Heart left ventricle (tissue), 16 donors: ENCODE measurements around the gene AHCTF1. TPM values are rescaled to one million over a fixed set of nuclear protein-coding genes. Genes with fewer than 3 reads are reported as not detected.
A peak's percentile ranks its signal among the peaks of the same experiment; 100 is the strongest.

Source experiments
- ATAC-seq, 4 donors: fragments of 200-7000 bp; cut with Tn5 transposase; one replicate each; pipeline ENCODE4 v1.9.1; 2020 to 2022; ENCODE audit warnings: moderate library complexity in 4 of 4, mild to moderate bottlenecking in 3 of 4, moderate number of reproducible peaks in 1 of 4
- DNase-seq, 5 donors: peaks; one replicate each; pipeline ENCODE4 v3.0.0-alpha.2; 2020
- H3K27ac ChIP-seq, 12 donors: fragments of 200-600 bp; sonication (generic) in 4 of 12; one replicate each; pipeline versions ENCODE4 v1.5.0 to v1.8.0; 2016 to 2022; ENCODE audit warnings: mild to moderate bottlenecking in 2 of 12
- H3K27me3 ChIP-seq, 9 donors: fragments of 200-600 bp; sonication (generic) in 2 of 9; one replicate each; pipeline versions ENCODE4 v1.5.1 to v1.8.0; 2016 to 2022; ENCODE audit warnings: mild to moderate bottlenecking in 3 of 9
- H3K36me3 ChIP-seq, 9 donors: fragments of 200-600 bp; sonication (generic) in 2 of 9; one replicate each; pipeline versions ENCODE4 v1.5.0 to v1.8.0; 2018 to 2022; ENCODE audit warnings: mild to moderate bottlenecking in 2 of 9
- H3K4me1 ChIP-seq, 12 donors: fragments of 200-600 bp; sonication (generic) in 4 of 12; one replicate each; pipeline versions ENCODE4 v1.5.0 to v1.8.0; 2016 to 2022; ENCODE audit warnings: mild to moderate bottlenecking in 3 of 12
- H3K4me3 ChIP-seq, 12 donors: fragments of 200-600 bp; sonication (generic) in 4 of 12; one replicate each; pipeline versions ENCODE4 v1.5.0 to v1.8.0; 2017 to 2022; ENCODE audit warnings: mild to moderate bottlenecking in 9 of 12, moderate library complexity in 4 of 12
- H3K9me3 ChIP-seq, 12 donors: fragments of 200-600 bp; sonication (generic) in 4 of 12; one replicate each; pipeline versions ENCODE4 v1.5.0 to v1.8.0; 2016 to 2022; ENCODE audit warnings: mild to moderate bottlenecking in 1 of 12
- POLR2A ChIP-seq, 2 donors: fragments of 450-650 bp; IDR thresholded peaks; one replicate each; pipeline ENCODE4 v1.6.1; 2017; ENCODE audit warnings: antibody characterized with exemption in 2 of 2, mild to moderate bottlenecking in 2 of 2, moderate library complexity in 2 of 2
- WGBS, 4 donors: extraction: QIAGEN DNeasy Blood & Tissue Kit in 2 of 4; methylation state at CpG; one replicate each; pipeline versions ENCODE4 v1.1.5 to v1.1.7; 2013 to 2018; 5-methylcytosine and 5-hydroxymethylcytosine counted together
- intact Hi-C, 10 donors: fragments of 100-400 bp; cut with DNase I; formaldehyde crosslinking; loops; one replicate each; pipeline versions ENCODE4 v1.11.1 to v1.14.2; 2022
- polyA plus RNA-seq, 2 donors: library from polyadenylated mRNA; stranded (reverse); fragments of 200-250 nt; gene quantifications; one replicate each; pipeline ENCODE4 v1.2.3, GENCODE V29; 2013
- total RNA-seq, 9 donors: library from RNA; depleted of rRNA in 2 of 9; stranded (reverse); fragments of >200 nt in 2 of 9; fragmentation: NEBNext Ultra II Directional in 3 of 9; extraction: Animal tissue kit (Norgen Biotek cat#: 25700) in 3 of 9; gene quantifications; one replicate each; pipeline versions ENCODE4 v1.1.0 to v1.2.4, GENCODE V29; 2016 to 2023
- TF ChIP-seq, protein P1 (sequence below), 12 donors: fragments of 200-600 bp; sonication (generic) in 4 of 12; IDR thresholded peaks; one replicate each; pipeline versions ENCODE4 v1.5.0 to v1.8.0; 2018 to 2022; ENCODE audit warnings: antibody characterized with exemption in 12 of 12, mild to moderate bottlenecking in 5 of 12
- donor health status: ischemic (EF 13 %, LVEDD 7.1; RV severe dilation, severe dysfunction).
- donor health status: healthy with polysubstance abuse.
- donor health status: DM: no; HTN: yes; CAD: no.
- donor health status: DM: no; HTN: no; CAD: no.
- donor health status: ischemic (EF 25% LVEDD 6.9; RV normal size, moderate dysfunction).
- donor health status: ischemic (EF 25% LVEDD 5.7; RV mildly dilated, moderate dysfunction).
- donor health status: healthy.
- donor health status: DM: yes; HTN: yes; CAD: no.
- donor health status: ischemic (EF 35%, LVEDD 5.7; RV mildly dilated, moderate dysfunction).
- donor health status: nonischemic (EF 11% LVEDD 7.7; RV severe dilation, severe dysfunction).
- donor health status: DM: yes; HTN: yes; CAD: no.
- donor health status: PGD.
- donor health status: ischemic (EF 29% LVEDD 5.4; RV normal size, mild dysfunction).
- donor health status: nonischemic (EF 23%, LVEDD 6.1; RV moderate dilation, normal function).

The AHCTF1 gene
- total and polyA plus RNA-seq, 11 donors: 6.3 to 39.7 (median 19.4) TPM

DNA sequence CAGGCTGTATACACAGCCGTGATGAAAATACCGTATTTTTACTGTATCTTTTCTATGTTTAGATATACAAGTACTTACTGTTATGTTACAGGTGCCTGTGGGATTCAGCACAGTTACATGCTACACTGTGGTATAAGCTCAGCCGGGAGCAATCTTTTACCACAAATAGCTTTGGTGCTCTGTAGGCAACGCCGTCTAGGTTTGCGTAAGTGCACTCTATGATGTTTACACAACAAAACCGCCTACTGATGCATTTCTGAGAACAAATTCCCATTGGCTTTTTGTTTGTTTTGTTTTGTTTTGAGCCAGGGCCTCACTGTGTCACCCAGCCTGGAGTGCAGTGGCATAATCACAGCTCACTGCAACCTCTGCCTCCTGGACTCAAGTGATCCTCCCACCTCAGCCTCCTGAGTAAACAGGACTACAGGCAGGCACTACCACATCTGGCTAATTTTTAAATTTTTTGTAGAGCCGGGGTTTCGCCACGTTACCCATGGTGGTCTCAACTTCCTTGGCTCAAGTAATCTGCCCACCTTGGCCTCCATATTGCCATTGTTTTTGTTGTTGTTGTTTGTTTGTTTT, 126.5 kb downstream of the AHCTF1 start:
- ATAC-seq: no peak
- intact Hi-C loops: no loop called here
- Histone ChIP-seq H3K36me3 (no peaks in the 10 kb centered on the region), H3K4me3 (no peak overlapping the region), H3K9me3 (no peaks in the 10 kb centered on the region), H3K27me3 (no peaks in the 10 kb centered on the region), H3K27ac (no peak overlapping the region), H3K4me1 (peaks cover 0 to 7% (median 0%) of the 10 kb centered on the region in 12 donors)
- TF ChIP-seq, protein P1, sequence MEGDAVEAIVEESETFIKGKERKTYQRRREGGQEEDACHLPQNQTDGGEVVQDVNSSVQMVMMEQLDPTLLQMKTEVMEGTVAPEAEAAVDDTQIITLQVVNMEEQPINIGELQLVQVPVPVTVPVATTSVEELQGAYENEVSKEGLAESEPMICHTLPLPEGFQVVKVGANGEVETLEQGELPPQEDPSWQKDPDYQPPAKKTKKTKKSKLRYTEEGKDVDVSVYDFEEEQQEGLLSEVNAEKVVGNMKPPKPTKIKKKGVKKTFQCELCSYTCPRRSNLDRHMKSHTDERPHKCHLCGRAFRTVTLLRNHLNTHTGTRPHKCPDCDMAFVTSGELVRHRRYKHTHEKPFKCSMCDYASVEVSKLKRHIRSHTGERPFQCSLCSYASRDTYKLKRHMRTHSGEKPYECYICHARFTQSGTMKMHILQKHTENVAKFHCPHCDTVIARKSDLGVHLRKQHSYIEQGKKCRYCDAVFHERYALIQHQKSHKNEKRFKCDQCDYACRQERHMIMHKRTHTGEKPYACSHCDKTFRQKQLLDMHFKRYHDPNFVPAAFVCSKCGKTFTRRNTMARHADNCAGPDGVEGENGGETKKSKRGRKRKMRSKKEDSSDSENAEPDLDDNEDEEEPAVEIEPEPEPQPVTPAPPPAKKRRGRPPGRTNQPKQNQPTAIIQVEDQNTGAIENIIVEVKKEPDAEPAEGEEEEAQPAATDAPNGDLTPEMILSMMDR (IDR thresholded peaks at IDR 0.05): no peak
- no peak for TF ChIP-seq POLR2A (IDR thresholded peaks at IDR 0.05)
- WGBS, 4 donors: 73 to 85% (median 84%) methylated on average over 10 of the region's 10 CpGs
- DNase-seq: no peak

DNA sequence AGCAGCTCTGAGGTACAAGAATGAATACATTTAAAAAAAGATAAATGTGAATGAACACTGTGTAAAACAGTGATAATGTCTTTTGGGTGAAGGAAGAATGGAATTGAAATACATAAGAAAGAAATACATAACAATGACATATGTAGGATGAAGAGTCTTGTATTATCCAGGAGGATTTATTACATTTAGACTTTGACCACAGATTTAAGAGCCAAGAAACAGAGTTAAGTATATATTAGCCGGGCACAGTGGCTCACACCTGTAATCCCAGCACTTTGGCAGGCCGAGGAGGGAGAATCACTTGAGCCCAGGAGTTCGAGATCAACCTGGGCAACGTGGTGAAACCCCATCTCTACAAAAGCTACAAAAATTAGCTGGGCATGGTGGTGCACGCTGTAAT, 127.9 kb downstream of the AHCTF1 start:
- peaks cover 0 to 10% (median 0%) of the 10 kb centered on the region in 12 donors for H3K4me1 ChIP-seq
- DNase-seq: no peak
- ATAC-seq: no peak
- H3K27me3 ChIP-seq: no peaks in the 10 kb centered on the region
- no peak overlapping the region for H3K27ac ChIP-seq
- H3K9me3 ChIP-seq: no peaks in the 10 kb centered on the region
- intact Hi-C loops: no loop called here
- TF ChIP-seq, protein P1 (IDR thresholded peaks at IDR 0.05): no peak
- TF ChIP-seq POLR2A (IDR thresholded peaks at IDR 0.05): no peak
- 91 to 95% (median 92%) methylated on average over 5 of the region's 5 CpGs for WGBS, 4 donors
- H3K36me3 ChIP-seq: no peaks in the 10 kb centered on the region
- H3K4me3 ChIP-seq: no peak overlapping the region

DNA sequence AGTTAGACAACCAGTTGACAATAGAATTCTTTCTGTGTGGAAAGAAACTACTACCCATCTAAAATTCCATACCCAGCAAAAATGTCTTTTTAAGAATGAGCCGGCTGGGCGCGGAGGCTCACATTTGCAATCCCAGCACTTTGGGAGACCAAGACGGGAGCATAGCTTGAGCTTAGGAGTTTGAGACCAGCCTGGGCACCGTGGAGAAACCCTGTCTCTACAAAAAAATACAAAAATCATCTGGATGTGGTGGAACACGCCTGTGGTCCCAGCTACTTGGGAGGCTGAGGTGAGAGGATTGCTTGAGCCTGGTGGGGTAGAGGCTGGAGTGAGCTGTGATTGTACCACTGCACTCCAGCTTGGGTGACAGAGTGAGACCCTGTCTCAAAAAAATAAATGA, 128.4 kb downstream of the AHCTF1 start:
- no peak overlapping the region for H3K27ac ChIP-seq
- H3K9me3 ChIP-seq: no peaks in the 10 kb centered on the region
- peaks cover 0 to 13% (median 0%) of the 10 kb centered on the region in 12 donors for H3K4me1 ChIP-seq
- H3K36me3 ChIP-seq: no peaks in the 10 kb centered on the region
- no peak for TF ChIP-seq POLR2A (IDR thresholded peaks at IDR 0.05)
- TF ChIP-seq, protein P1 (IDR thresholded peaks at IDR 0.05): no peak
- no peak for ATAC-seq
- no peaks in the 10 kb centered on the region for H3K27me3 ChIP-seq
- H3K4me3 ChIP-seq: no peak overlapping the region
- no peak for DNase-seq
- intact Hi-C loops: no loop called here
- 92 to 97% (median 95%) methylated on average over 6 of the region's 6 CpGs for WGBS, 4 donors

DNA sequence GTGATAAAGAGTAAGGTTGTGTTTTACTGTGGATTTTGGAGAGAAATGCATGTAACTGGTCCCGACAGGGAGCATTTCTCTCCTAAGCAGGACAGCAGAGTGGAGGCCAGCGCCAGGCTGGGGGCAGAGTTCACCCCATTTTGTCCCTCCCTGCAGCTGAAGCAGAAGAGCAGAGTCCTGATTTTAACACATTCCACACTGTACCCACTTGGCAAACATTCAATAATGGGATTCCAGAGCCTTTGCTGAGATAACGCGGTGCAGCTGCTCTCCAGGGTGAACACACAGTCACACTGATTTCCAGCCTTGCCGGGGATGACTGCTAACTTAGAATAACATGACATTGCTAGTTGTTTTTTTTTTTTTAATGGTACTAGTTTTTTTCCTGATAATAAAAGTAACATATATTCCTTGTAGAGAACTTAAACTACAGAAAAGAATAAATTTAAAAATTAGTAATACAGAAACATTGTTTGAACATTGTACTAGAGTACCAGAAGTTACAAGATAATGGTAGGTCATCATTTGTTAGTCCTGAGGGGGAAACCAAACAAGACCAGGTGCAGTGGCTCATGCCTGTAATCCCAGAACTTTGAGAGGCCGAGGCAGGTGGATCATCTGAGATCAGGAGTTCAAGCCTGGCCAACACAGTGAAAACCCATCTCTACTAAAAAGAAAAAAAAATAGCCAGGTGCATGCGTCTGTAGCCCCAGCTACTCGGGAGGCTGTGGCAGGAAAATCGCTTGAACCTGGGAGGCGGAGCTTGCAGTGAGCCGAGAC, 130.3 kb downstream of the AHCTF1 start:
- Histone ChIP-seq H3K4me1 (peaks cover 0 to 15% (median 0%) of the 10 kb centered on the region in 12 donors), H3K4me3 (no peak overlapping the region), H3K27ac (peak overlapping the region in 1 of 12 donors; percentile 27), H3K36me3 (no peaks in the 10 kb centered on the region), H3K9me3 (no peaks in the 10 kb centered on the region), H3K27me3 (no peaks in the 10 kb centered on the region)
- intact Hi-C loops: no loop called here
- no peak for DNase-seq
- ATAC-seq: peak in 1 of 4 donors; percentile 17
- WGBS, 4 donors: 57 to 74% (median 63%) methylated on average over 11 of the region's 11 CpGs
- TF ChIP-seq, protein P1 (IDR thresholded peaks at IDR 0.05): no peak
- TF ChIP-seq POLR2A (IDR thresholded peaks at IDR 0.05): no peak
